K562 (cell line): ENCODE measurements around the gene GPR21. TPM values are rescaled to one million over a fixed set of nuclear protein-coding genes. Genes with fewer than 3 reads are reported as not detected.

ENCODE experiments used
- ATAC-seq: fragments of 200-7000 bp; cut with Tn5 transposase; 3 replicates; pipeline ENCODE4 v1.9.1; 2020; ENCODE audit warnings: moderate library complexity
- BruUV-seq: library from RNA; stranded (reverse); fragments of 400-500 nt; replicated peaks from 2 replicates; lab custom pipeline; 2021; lab: Mats Ljungman, UMichigan
- CTCF ChIA-PET: fragments of 300-600 bp; formaldehyde crosslinking; extraction: SDS; loops from one replicate; lab custom pipeline; 2021; ENCODE audit warnings: low intra/inter-chr PET ratio; lab: Yijun Ruan, JAX
- POLR2A ChIA-PET: fragments of 300-600, 350-650 bp; sonication (Branson Sonifier 250); formaldehyde crosslinking; extraction: SDS; loops from one replicate; lab custom pipeline; 2021; ENCODE audit warnings: antibody characterized with exemption, inconsistent platforms; lab: Yijun Ruan, JAX
- DNase-seq, 4 experiments: peaks; one replicate each; pipeline versions ENCODE4 v3.0.0 to v3.0.0-alpha.2; 2011 to 2018; ENCODE audit warnings: low spot score in 3 of 4, mixed read lengths in 3 of 4; ENCODE audit errors: extremely low read depth in 1 of 4
- FAIRE-seq: peaks from 2 replicates; lab custom pipeline; 2011; peaks lifted over from hg19 to GRCh38; lab: Jason Lieb, UNC
- H2AFZ ChIP-seq: 2 replicates; pipeline ENCODE4 v1.6.0; 2011; ENCODE audit warnings: low read depth, low read length, control low read depth, inconsistent platforms
- H3K27ac ChIP-seq: fragments of 200-600 bp; 3 replicates; pipeline ENCODE4 v1.8.0; 2011; ENCODE audit warnings: low read depth, mild to moderate bottlenecking, control low read depth, inconsistent platforms, low read length, moderate library complexity, mixed read lengths; ENCODE audit errors: extremely low read depth
- H3K27me3 ChIP-seq, 2 experiments: fragments of 300-600 bp in 1 of 2; 2 replicates in 1 of 2; 3 replicates in 1 of 2; pipeline versions ENCODE4 v1.6.0 to v1.8.0; 2011; ENCODE audit warnings: inconsistent platforms in 2 of 2, low read length in 2 of 2, mild to moderate bottlenecking in 1 of 2, mixed read lengths in 1 of 2, moderate library complexity in 1 of 2; ENCODE audit not compliant: control insufficient read depth in 2 of 2, insufficient read depth in 2 of 2
- H3K36me3 ChIP-seq: fragments of 300-600 bp; 3 replicates; pipeline ENCODE4 v1.8.0; 2011; ENCODE audit warnings: mild to moderate bottlenecking, low read length, inconsistent platforms; ENCODE audit not compliant: control insufficient read depth, insufficient read depth
- H3K4me1 ChIP-seq, 2 experiments: fragments of 200-600 bp in 1 of 2; replicated peaks in 1 of 2; 2 replicates in 1 of 2; 3 replicates in 1 of 2; pipeline versions ENCODE4 v1.5.1 to v1.8.0; 2011; ENCODE audit warnings: inconsistent platforms in 2 of 2, low read length in 2 of 2, mild to moderate bottlenecking in 1 of 2, mixed read lengths in 1 of 2, moderate library complexity in 1 of 2; ENCODE audit not compliant: control insufficient read depth in 2 of 2, insufficient read depth in 2 of 2
- H3K4me2 ChIP-seq: 2 replicates; pipeline ENCODE4 v1.6.1; 2011; ENCODE audit warnings: low read length, control low read depth, inconsistent platforms, mixed read lengths; ENCODE audit not compliant: insufficient read depth
- H3K4me3 ChIP-seq: fragments of 200-600 bp; sonication (generic), shearing (Covaris generic); 2 replicates; pipeline ENCODE4 v1.5.1; 2016; ENCODE audit warnings: control low read depth, inconsistent platforms
- H3K79me2 ChIP-seq: fragments of 200-600 bp; 3 replicates; pipeline ENCODE4 v1.8.0; 2011; ENCODE audit warnings: low read length, inconsistent platforms; ENCODE audit not compliant: control insufficient read depth, insufficient read depth
- H3K9ac ChIP-seq, 2 experiments: 2 replicates each; pipeline versions ENCODE4 v1.6.0 to v1.6.1; 2011; ENCODE audit warnings: low read depth in 2 of 2, low read length in 2 of 2, control low read depth in 1 of 2, inconsistent platforms in 1 of 2, mild to moderate bottlenecking in 1 of 2, mixed read lengths in 1 of 2; ENCODE audit not compliant: insufficient read depth in 1 of 2
- H3K9me1 ChIP-seq: one replicate; pipeline ENCODE4 v1.6.0; 2011; ENCODE audit warnings: inconsistent platforms, mild to moderate bottlenecking, low read length, moderate library complexity; ENCODE audit not compliant: control insufficient read depth, insufficient read depth
- H3K9me3 ChIP-seq: replicated peaks from 2 replicates; pipeline ENCODE4 v1.5.1; 2011; ENCODE audit warnings: low read depth, low read length, inconsistent platforms; ENCODE audit not compliant: control insufficient read depth, insufficient read depth
- H4K20me1 ChIP-seq: replicated peaks from 2 replicates; pipeline ENCODE4 v1.6.1; 2011; ENCODE audit warnings: low read length, inconsistent platforms, mixed read lengths; ENCODE audit not compliant: control insufficient read depth, insufficient read depth
- ASH1L ChIP-seq: fragments of 450-650 bp; IDR thresholded peaks from 2 replicates; pipeline ENCODE4 v1.6.1; 2018; ENCODE audit warnings: borderline replicate concordance, mild to moderate bottlenecking, low read depth; ENCODE audit not compliant: partially characterized antibody
- CBX2 ChIP-seq: fragments of 200-600 bp; sonication (generic); IDR thresholded peaks from one replicate; pipeline ENCODE4 v1.6.1; 2012; ENCODE audit warnings: mild to moderate bottlenecking, low read length, inconsistent platforms; ENCODE audit not compliant: insufficient read depth, poor library complexity, severe bottlenecking
- ETV1 ChIP-seq: fragments of 450-650 bp; conservative IDR thresholded peaks from 2 replicates; pipeline ENCODE4 v1.6.1; 2016; ENCODE audit warnings: missing genetic modification characterization, control low read depth, low read depth, missing compliant biosample characterization
- HINFP ChIP-seq: fragments of 450-650 bp; conservative IDR thresholded peaks from 2 replicates; pipeline ENCODE4 v1.6.1; 2016; ENCODE audit warnings: missing genetic modification characterization, low read depth, mild to moderate bottlenecking, control low read depth, missing compliant biosample characterization
- NR3C1 ChIP-seq: sonication (generic); formaldehyde crosslinking; IDR thresholded peaks from 2 replicates; pipeline ENCODE4 v1.8.1; 2022; ENCODE audit warnings: missing genetic modification reagents
- PPARD ChIP-seq: fragments of 250-450 bp; sonication (Bioruptor Pico); IDR thresholded peaks from 2 replicates; pipeline ENCODE4 v1.8.0; 2022; ENCODE audit warnings: inconsistent platforms, mild to moderate bottlenecking, moderate library complexity
- RBM14 ChIP-seq: fragments of 200-400 bp; formaldehyde crosslinking; IDR thresholded peaks from 2 replicates; pipeline ENCODE4 v1.6.1; 2018; ENCODE audit warnings: low read depth, mild to moderate bottlenecking, low read length, moderate library complexity, borderline replicate concordance; ENCODE audit not compliant: insufficient read depth
- RFX5 ChIP-seq: IDR thresholded peaks from 2 replicates; pipeline ENCODE4 v1.6.1; 2011; ENCODE audit warnings: low read depth, mild to moderate bottlenecking, improper control_type of control experiment, low read length
- ZKSCAN3 ChIP-seq: fragments of 250-450 bp; sonication (Bioruptor Pico); IDR thresholded peaks from 2 replicates; pipeline ENCODE4 v1.4.0; 2020
- ZNF124 ChIP-seq: sonication (generic); formaldehyde crosslinking; IDR thresholded peaks from 2 replicates; pipeline ENCODE4 v1.8.1; 2022; ENCODE audit warnings: missing genetic modification reagents
- ZNF76 ChIP-seq: fragments of 250-450 bp; sonication (Bioruptor Pico); IDR thresholded peaks from 2 replicates; pipeline ENCODE4 v1.4.0; 2020; ENCODE audit warnings: mild to moderate bottlenecking, moderate library complexity, borderline replicate concordance
- WGBS: fragments of 100-300 bp; shearing (Covaris generic); methylation state at CpG from one replicate; pipeline ENCODE4 v1.1.6; 2016; ENCODE audit warnings: low coverage, mixed read lengths; ENCODE audit not compliant: insufficient coverage; ENCODE audit errors: missing lambda C conversion rate; 5-methylcytosine and 5-hydroxymethylcytosine counted together
- in situ Hi-C: fragments of 300-500 bp; cut with MboI; formaldehyde crosslinking; loops from 4 replicates; pipeline ENCODE4 v1.15.0; 2018; ENCODE audit warnings: inconsistent platforms, mixed read lengths
- intact Hi-C: fragments of 100-400 bp; cut with micrococcal nuclease; formaldehyde crosslinking; loops from 2 replicates; pipeline ENCODE4 v1.14.2; 2022
- polyA plus RNA-seq, 8 experiments: library from polyadenylated mRNA; depleted of rRNA in 4 of 8; stranded (reverse) in 5 of 8; unstranded in 3 of 8; fragments of >200 nt; fragmentation: Nextera tagmentation in 2 of 8; fragmentation: Illumina TruSeq in 1 of 8; extraction: Ambion mirVana in 2 of 8; extraction: Trizol in 1 of 8; gene quantifications; 2 replicates each; pipeline versions ENCODE4 v1.2.1 to v1.2.3, GENCODE V29; 2011 to 2014; ENCODE audit warnings: inconsistent platforms in 1 of 8, missing spikeins in 1 of 8
- total RNA-seq, 7 experiments: library from RNA; depleted of rRNA in 6 of 7; stranded (reverse); fragments of >200 nt in 6 of 7; fragmentation: Illumina TruSeq in 2 of 7; extraction: Trizol in 2 of 7; gene quantifications; 2 replicates each; pipeline versions ENCODE4 v1.2.1 to v1.2.3, GENCODE V29; 2011 to 2021; ENCODE audit warnings: low replicate concordance in 1 of 7

GPR21 gene
- total and polyA plus RNA-seq, 9 of the 15 experiments (the other 6 are each of a cell fraction or from before 2014, with no cell fraction given): 0.16 to 0.83 (median 0.36) TPM; not detected in 6

- H3K9me3 ChIP-seq: no peaks in the 10 kb centered on the region
- 78% methylated on average over 6 of the region's 6 CpGs for WGBS
- TF ChIP-seq ZKSCAN3 (CRISPR knock-in tag): no peak
- TF ChIP-seq RFX5: no peak
- no peak for TF ChIP-seq ZNF76 (CRISPR knock-in tag)
- TF ChIP-seq ETV1 (tag): no peak
- TF ChIP-seq RBM14: no peak
- TF ChIP-seq CBX2: no peak
- no peak for TF ChIP-seq PPARD (CRISPR knock-in tag)
- no peak for TF ChIP-seq ZNF124 (CRISPR knock-in tag)
- TF ChIP-seq HINFP: no peak
- no peak for TF ChIP-seq ASH1L
- TF ChIP-seq NR3C1 (CRISPR knock-in tag): no peak
- H3K9me1 ChIP-seq: no peaks in the 10 kb centered on the region
- no peak overlapping the region for H3K4me3 ChIP-seq
- no peaks in the 10 kb centered on the region for H3K79me2 ChIP-seq
- BruUV-seq: no TSS peak
- FAIRE-seq: no peak
- CTCF ChIA-PET: interaction anchor here (0.6 to 3.9 kb wide), 2 partner anchors 18 to 265 kb away, joined by 3 to 55 read pairs; no protein-coding TSS in a partner anchor
- no peak overlapping the region for H3K27ac ChIP-seq
- H3K4me2 ChIP-seq: no peak overlapping the region
- in situ Hi-C loops (loop anchor here (5.0 kb wide), 1 partner anchor 269 kb away; no protein-coding TSS in a partner anchor), intact Hi-C loops (loop anchor here (10.0 kb wide), 1 partner anchor 141 kb away; no protein-coding TSS in a partner anchor)
- H4K20me1 ChIP-seq: no peaks in the 10 kb centered on the region
- no peak for ATAC-seq
- peaks cover 22% of the 10 kb centered on the region; the same call in 2 of the 3 replicates for H3K36me3 ChIP-seq
- H3K4me1 ChIP-seq: no peaks in the 10 kb centered on the region; a peak in 1 of 5 replicates
- H2AFZ ChIP-seq: no peak overlapping the region
- no peak for DNase-seq
- no peak overlapping the region for H3K9ac ChIP-seq
- POLR2A ChIA-PET: interaction anchor here (0.7 kb wide), 1 partner anchor 286 kb away, joined by 3 read pairs; no protein-coding TSS in a partner anchor
- H3K27me3 ChIP-seq: no peaks in the 10 kb centered on the region
These were observed 50.2 kb downstream of the GPR21 start for GRCh38 chr9:123083680-123084079.
